A549 (cell line): Measurements from ENCODE around the gene CCDC134. TPM values are rescaled to one million over a fixed set of nuclear protein-coding genes. Genes with fewer than 3 reads are reported as not detected.

Source experiments
- ATAC-seq, 2 experiments: fragments of 200-7000 bp in 1 of 2; fragments of >200 bp in 1 of 2; cut with Nextera tagmentation in 1 of 2; cut with Tn5 transposase in 1 of 2; 3 replicates each; pipeline versions ENCODE4 v1.8.0 to v1.9.1; 2018 to 2020; ENCODE audit warnings: mild to moderate bottlenecking in 1 of 2, moderate library complexity in 1 of 2
- CTCF ChIA-PET: fragments of 300-600 bp; sonication (Branson Sonifier 250); formaldehyde crosslinking; extraction: SDS; loops from one replicate; lab custom pipeline; 2021; ENCODE audit warnings: antibody characterized with exemption, inconsistent platforms; lab: Yijun Ruan, JAX
- POLR2A ChIA-PET: fragments of 350-600 bp; formaldehyde crosslinking; extraction: SDS; loops from one replicate; lab custom pipeline; 2021; ENCODE audit warnings: antibody characterized with exemption, inconsistent platforms; lab: Yijun Ruan, JAX
- DNase-seq, 2 experiments: peaks; one replicate each; pipeline versions ENCODE4 v3.0.0 to v3.0.0-alpha.2; 2011 to 2016; ENCODE audit warnings: low read depth in 1 of 2, low spot score in 1 of 2
- FAIRE-seq: peaks from 2 replicates; lab custom pipeline; 2011; peaks lifted over from hg19 to GRCh38; lab: Jason Lieb, UNC
- H3K27ac ChIP-seq, 2 experiments: fragments of >200 bp; sonication (Bioruptor Twin); formaldehyde crosslinking; 3 replicates each; pipeline ENCODE4 v1.5.1; 2016 to 2017
- H3K4me1 ChIP-seq: fragments of >200 bp; sonication (Bioruptor Twin); formaldehyde crosslinking; 3 replicates; pipeline ENCODE4 v1.6.1; 2016
- H3K4me2 ChIP-seq: fragments of >200 bp; sonication (Bioruptor Twin); formaldehyde crosslinking; 3 replicates; pipeline ENCODE4 v1.6.1; 2016
- H3K4me3 ChIP-seq: fragments of >200 bp; sonication (Bioruptor Twin); formaldehyde crosslinking; 3 replicates; pipeline ENCODE4 v1.5.1; 2016
- H3K9me3 ChIP-seq: fragments of >200 bp; sonication (Bioruptor Twin); formaldehyde crosslinking; 3 replicates; pipeline ENCODE4 v1.6.1; 2016
- CBX2 ChIP-seq: fragments of 200-600 bp; sonication (generic); IDR thresholded peaks from 2 replicates; pipeline ENCODE4 v1.6.1; 2016; ENCODE audit warnings: low read depth, mild to moderate bottlenecking, borderline replicate concordance
- CEBPB ChIP-seq, 2 experiments: fragments of >200 bp in 1 of 2; sonication (Bioruptor Twin) in 1 of 2; formaldehyde crosslinking in 1 of 2; IDR thresholded peaks; 2 replicates each; pipeline ENCODE4 v1.6.1; 2012 to 2016
- CHD2 ChIP-seq: fragments of 150-350 bp; IDR thresholded peaks from 2 replicates; pipeline ENCODE4 v1.6.1; 2014; ENCODE audit warnings: low read length; ENCODE audit not compliant: partially characterized antibody
- E2F6 ChIP-seq: IDR thresholded peaks from 2 replicates; pipeline ENCODE4 v1.6.1; 2012; ENCODE audit warnings: low read depth, borderline replicate concordance
- EP300 ChIP-seq, 2 experiments: fragments of >200 bp; sonication (Bioruptor Twin); formaldehyde crosslinking; IDR thresholded peaks; 2 replicates in 1 of 2; 3 replicates in 1 of 2; pipeline ENCODE4 v1.6.1; 2016 to 2017
- FOSL2 ChIP-seq, 2 experiments: fragments of 450-650 bp in 1 of 2; fragments of >200 bp in 1 of 2; sonication (Bioruptor Twin) in 1 of 2; formaldehyde crosslinking; IDR thresholded peaks; 2 replicates each; pipeline versions ENCODE4 v1.5.0 to v1.6.1; 2016 to 2020; ENCODE audit warnings: mild to moderate bottlenecking in 1 of 2, moderate library complexity in 1 of 2
- HDAC2 ChIP-seq: fragments of 200-600 bp; sonication (generic); IDR thresholded peaks from 2 replicates; pipeline ENCODE4 v1.6.1; 2016
- JUN ChIP-seq, 2 experiments: fragments of >200 bp; sonication (Bioruptor Twin); formaldehyde crosslinking; IDR thresholded peaks; 2 replicates in 1 of 2; 3 replicates in 1 of 2; pipeline ENCODE4 v1.6.1; 2016 to 2017
- KDM1A ChIP-seq: fragments of 200-600 bp; sonication (generic); IDR thresholded peaks from 2 replicates; pipeline ENCODE4 v1.6.1; 2016; ENCODE audit warnings: low read depth, mild to moderate bottlenecking
- MAFK ChIP-seq: fragments of 450-650 bp; IDR thresholded peaks from 2 replicates; pipeline ENCODE4 v1.6.1; 2014; ENCODE audit not compliant: partially characterized antibody
- MAX ChIP-seq: IDR thresholded peaks from 2 replicates; pipeline ENCODE4 v1.6.1; 2012
- PBX3 ChIP-seq: IDR thresholded peaks from 2 replicates; pipeline ENCODE4 v1.6.1; 2012
- PHF8 ChIP-seq: fragments of 200-600 bp; sonication (generic); IDR thresholded peaks from 2 replicates; pipeline ENCODE4 v1.6.1; 2016; ENCODE audit warnings: low read depth, mild to moderate bottlenecking, antibody characterized with exemption, moderate library complexity, borderline replicate concordance
- POLR2A ChIP-seq: IDR thresholded peaks from 2 replicates; pipeline ENCODE4 v1.6.1; 2012; ENCODE audit warnings: mild to moderate bottlenecking, low read length
- POLR2AphosphoS2 ChIP-seq: conservative IDR thresholded peaks from 2 replicates; pipeline ENCODE4 v1.6.1; 2012; ENCODE audit warnings: low read length, improper control_type of control experiment, inconsistent platforms
- SREBF2 ChIP-seq: fragments of 450-650 bp; IDR thresholded peaks from 2 replicates; pipeline ENCODE4 v1.6.1; 2014; ENCODE audit warnings: mild to moderate bottlenecking, moderate library complexity
- WGBS: methylation state at CpG from one replicate; pipeline ENCODE4 v1.1.6; 2017; ENCODE audit errors: missing lambda C conversion rate; 5-methylcytosine and 5-hydroxymethylcytosine counted together
- polyA plus RNA-seq, 4 experiments: library from polyadenylated mRNA; depleted of rRNA in 3 of 4; stranded (reverse); fragments of >200 nt; fragmentation: RNase III in 1 of 4; extraction: RNeasy Plus Mini Kit Qiagen cat#74134 plus additional on column Dnase treatment in 1 of 4; gene quantifications; 2 replicates in 3 of 4; 3 replicates in 1 of 4; pipeline ENCODE4 v1.2.3, GENCODE V29; 2011 to 2017

CCDC134 gene
- polyA plus RNA-seq, 2 of the 4 experiments (the other 2 are of a cell fraction): 2.5 to 4.5 TPM

GRCh38 chr22:41831828-41832552 is 31.5 kb downstream of the CCDC134 start:
- peak; percentile 68; the same call in 1 of the 2 replicates for TF ChIP-seq HDAC2
- TF ChIP-seq E2F6: 0 out of 2 replicates have a peak, but pooled peaks have one; percentile 35
- no peak for TF ChIP-seq FOSL2 (IDR thresholded peaks at IDR 0.05)
- TF ChIP-seq FOSL2 (CRISPR knock-in tag; IDR thresholded peaks at IDR 0.05): no peak
- 0 out of 2 replicates have a peak, but pooled peaks have one; percentile 69 for TF ChIP-seq KDM1A
- WGBS: 39% methylated on average over 6 of the region's 17 CpGs

GRCh38 chr22:41832553-41833368 is 32.3 kb downstream of the CCDC134 start, which contains the start of gene SREBF2:
Gene SREBF2 (plus strand): TSS chr22:41833105. CDS start chr22:41833271, 166 bp downstream.
- peak within 1 kb of the TSS; percentile 97 to 99 for H3K27ac ChIP-seq
- TF ChIP-seq PHF8: peak; percentile 74
- peak in 1 of 2 experiments; percentile 12; a peak in 1 of 5 replicates for TF ChIP-seq EP300 (IDR thresholded peaks at IDR 0.05)
- TF ChIP-seq JUN (IDR thresholded peaks at IDR 0.05): peak in 1 of 2 experiments; percentile 47; a peak in 2 of 5 replicates
- TF ChIP-seq CBX2: no peak
- TF ChIP-seq MAFK: no peak
- TF ChIP-seq E2F6: peak; percentile 46; the same call in 1 of the 2 replicates
- peak; percentile 42 for TF ChIP-seq SREBF2
- peak; percentile 91 for TF ChIP-seq MAX
- TF ChIP-seq PBX3: peak; percentile 63; the same call in 1 of the 2 replicates
- no peak for TF ChIP-seq CHD2
- peak in 1 of 2 experiments; percentile 62; a peak in 1 of 4 replicates for TF ChIP-seq CEBPB (IDR thresholded peaks at IDR 0.05)
- TF ChIP-seq FOSL2 (IDR thresholded peaks at IDR 0.05): no peak
- peak; percentile 45 for TF ChIP-seq FOSL2 (CRISPR knock-in tag; IDR thresholded peaks at IDR 0.05)
- TF ChIP-seq POLR2AphosphoS2: no peak
- TF ChIP-seq POLR2A: peak; percentile 51
- TF ChIP-seq, all 56 proteins: peak for 10
- CTCF ChIA-PET: interaction anchor here (0.7 to 2.6 kb wide), 9 partner anchors 9 to 1411 kb away, joined by 3 to 10 read pairs (median 3); no protein-coding TSS in a partner anchor
- no peaks in the 10 kb centered on the region for H3K9me3 ChIP-seq
- ATAC-seq (peak; percentile 89 to 95), FAIRE-seq (no peak), DNase-seq (peak; percentile 92 to 99)
- peaks cover 14% of the 10 kb centered on the region for H3K4me1 ChIP-seq
- H3K4me3 ChIP-seq: peak within 1 kb of the TSS; percentile 86
- WGBS: 2% methylated on average over 12 of the region's 75 CpGs
- peak within 1 kb of the TSS; percentile 97 for H3K4me2 ChIP-seq
- POLR2A ChIA-PET: interaction anchor here (1.1 to 1.4 kb wide), 3 partner anchors 14 to 32 kb away, joined by 3 to 7 read pairs (median 5); partner anchors contain the start of gene CCDC134

More at GRCh38 chr22:41831828-41832552, 31.5 kb downstream of the CCDC134 start:
- H3K4me2 ChIP-seq: peak overlapping the region; percentile 89
- ATAC-seq: no peak
- H3K4me3 ChIP-seq: peak overlapping the region; percentile 45
- ChIA-PET CTCF (interaction anchor here (0.7 to 2.6 kb wide), 9 partner anchors 9 to 612 kb away, joined by 3 to 10 read pairs (median 3); no protein-coding TSS in a partner anchor), POLR2A (interaction anchor here (1.4 kb wide), 1 partner anchor 31 kb away, joined by 3 read pairs; no protein-coding TSS in a partner anchor)
- no peaks in the 10 kb centered on the region for H3K9me3 ChIP-seq
- FAIRE-seq: no peak
- H3K27ac ChIP-seq: peak overlapping the region; percentile 95 to 99
- DNase-seq: no peak
- H3K4me1 ChIP-seq: peaks cover 14% of the 10 kb centered on the region
